ENCODE results near the gene GPR87.

DNA sequence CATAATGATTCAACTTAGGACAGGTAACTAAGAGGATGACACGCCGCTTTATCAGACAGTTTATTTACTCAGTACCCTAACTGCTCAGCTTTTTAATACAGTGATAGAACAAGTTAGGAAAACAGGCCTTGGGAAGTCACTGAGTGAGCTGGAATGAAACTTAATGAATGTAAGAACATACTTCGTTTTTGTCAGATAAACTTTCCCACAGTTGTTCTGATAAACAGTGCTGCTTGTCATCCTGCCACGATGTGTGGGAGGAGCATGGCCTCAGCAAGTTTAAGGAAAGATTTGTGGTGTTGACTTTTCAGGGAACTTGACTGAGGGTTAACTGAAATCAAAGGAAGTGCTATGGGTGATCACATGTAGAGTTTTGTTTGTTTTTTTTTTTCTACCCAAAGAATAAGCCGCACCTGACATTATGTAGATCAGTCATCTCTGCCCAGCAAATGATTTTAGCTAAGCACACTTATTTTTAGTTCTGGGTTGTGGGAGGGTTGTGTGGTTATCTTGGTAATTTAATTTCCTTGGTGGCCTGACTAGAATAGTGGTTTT lies 32.6 kb downstream of the GPR87 start:
- no peak for TF ChIP-seq CSDC2 (CRISPR knock-in tag; IDR thresholded peaks at IDR 0.05)
- no peak for TF ChIP-seq BACH2 (CRISPR knock-in tag; IDR thresholded peaks at IDR 0.05; ENCODE audit: borderline replicate concordance)
- TF ChIP-seq, protein P1, sequence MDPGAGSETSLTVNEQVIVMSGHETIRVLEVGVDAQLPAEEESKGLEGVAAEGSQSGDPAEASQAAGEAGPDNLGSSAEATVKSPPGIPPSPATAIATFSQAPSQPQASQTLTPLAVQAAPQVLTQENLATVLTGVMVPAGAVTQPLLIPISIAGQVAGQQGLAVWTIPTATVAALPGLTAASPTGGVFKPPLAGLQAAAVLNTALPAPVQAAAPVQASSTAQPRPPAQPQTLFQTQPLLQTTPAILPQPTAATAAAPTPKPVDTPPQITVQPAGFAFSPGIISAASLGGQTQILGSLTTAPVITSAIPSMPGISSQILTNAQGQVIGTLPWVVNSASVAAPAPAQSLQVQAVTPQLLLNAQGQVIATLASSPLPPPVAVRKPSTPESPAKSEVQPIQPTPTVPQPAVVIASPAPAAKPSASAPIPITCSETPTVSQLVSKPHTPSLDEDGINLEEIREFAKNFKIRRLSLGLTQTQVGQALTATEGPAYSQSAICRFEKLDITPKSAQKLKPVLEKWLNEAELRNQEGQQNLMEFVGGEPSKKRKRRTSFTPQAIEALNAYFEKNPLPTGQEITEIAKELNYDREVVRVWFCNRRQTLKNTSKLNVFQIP (CRISPR knock-in tag; IDR thresholded peaks at IDR 0.05; ENCODE audit: borderline replicate concordance, low read depth): no peak
- TF ChIP-seq ESRRG (CRISPR knock-in tag; IDR thresholded peaks at IDR 0.05): no peak
- no peak for TF ChIP-seq TSHZ2 (CRISPR knock-in tag; IDR thresholded peaks at IDR 0.05)
- no peak for TF ChIP-seq ZFP3 (CRISPR knock-in tag; IDR thresholded peaks at IDR 0.05)
- TF ChIP-seq ZC3H10 (CRISPR knock-in tag; IDR thresholded peaks at IDR 0.05): no peak
- TF ChIP-seq, protein P2, sequence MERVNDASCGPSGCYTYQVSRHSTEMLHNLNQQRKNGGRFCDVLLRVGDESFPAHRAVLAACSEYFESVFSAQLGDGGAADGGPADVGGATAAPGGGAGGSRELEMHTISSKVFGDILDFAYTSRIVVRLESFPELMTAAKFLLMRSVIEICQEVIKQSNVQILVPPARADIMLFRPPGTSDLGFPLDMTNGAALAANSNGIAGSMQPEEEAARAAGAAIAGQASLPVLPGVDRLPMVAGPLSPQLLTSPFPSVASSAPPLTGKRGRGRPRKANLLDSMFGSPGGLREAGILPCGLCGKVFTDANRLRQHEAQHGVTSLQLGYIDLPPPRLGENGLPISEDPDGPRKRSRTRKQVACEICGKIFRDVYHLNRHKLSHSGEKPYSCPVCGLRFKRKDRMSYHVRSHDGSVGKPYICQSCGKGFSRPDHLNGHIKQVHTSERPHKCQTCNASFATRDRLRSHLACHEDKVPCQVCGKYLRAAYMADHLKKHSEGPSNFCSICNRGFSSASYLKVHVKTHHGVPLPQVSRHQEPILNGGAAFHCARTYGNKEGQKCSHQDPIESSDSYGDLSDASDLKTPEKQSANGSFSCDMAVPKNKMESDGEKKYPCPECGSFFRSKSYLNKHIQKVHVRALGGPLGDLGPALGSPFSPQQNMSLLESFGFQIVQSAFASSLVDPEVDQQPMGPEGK (CRISPR knock-in tag; IDR thresholded peaks at IDR 0.05; ENCODE audit: borderline replicate concordance): no peak
